Thymus (tissue), 11 donors: Measurements from ENCODE around the gene NT5DC3. TPM values are rescaled to one million over a fixed set of nuclear protein-coding genes. Genes with fewer than 3 reads are reported as not detected.
A peak's percentile ranks its signal among the peaks of the same experiment; 100 is the strongest.

ENCODE experiments used
- DNase-seq, 9 donors: peaks; one replicate each; pipeline ENCODE4 v3.0.0-alpha.2; 2013; ENCODE audit warnings: low spot score in 9 of 9, low read depth in 6 of 9, missing footprints in 1 of 9
- H3K27ac ChIP-seq, 2 donors: one replicate each; pipeline ENCODE4 v1.5.1; 2013; ENCODE audit warnings: control low read depth in 1 of 2, low read depth in 1 of 2, low read length in 1 of 2, mild to moderate bottlenecking in 1 of 2, moderate library complexity in 1 of 2
- H3K27me3 ChIP-seq, 2 donors: one replicate each; pipeline ENCODE4 v1.5.1; 2013; ENCODE audit warnings: low read length in 1 of 2; ENCODE audit not compliant: control insufficient read depth in 2 of 2, insufficient read depth in 1 of 2
- H3K36me3 ChIP-seq, 2 donors: one replicate each; pipeline ENCODE4 v1.5.1; 2013; ENCODE audit warnings: low read length in 1 of 2, mild to moderate bottlenecking in 1 of 2, moderate library complexity in 1 of 2; ENCODE audit not compliant: control insufficient read depth in 2 of 2, insufficient read depth in 2 of 2
- H3K4me1 ChIP-seq, 2 donors: one replicate each; pipeline ENCODE4 v1.5.1; 2013; ENCODE audit warnings: low read length in 2 of 2; ENCODE audit not compliant: control insufficient read depth in 2 of 2, insufficient read depth in 2 of 2
- H3K4me3 ChIP-seq, 2 donors: one replicate each; pipeline ENCODE4 v1.5.1; 2013; ENCODE audit warnings: low read length in 2 of 2, control low read depth in 1 of 2, mild to moderate bottlenecking in 1 of 2
- H3K9me3 ChIP-seq, 2 donors: one replicate each; pipeline ENCODE4 v1.5.1; 2013; ENCODE audit warnings: low read length in 1 of 2, mild to moderate bottlenecking in 1 of 2; ENCODE audit not compliant: control insufficient read depth in 2 of 2, insufficient read depth in 1 of 2
- WGBS: extraction: QIAGEN DNeasy Blood & Tissue Kit; methylation state at CpG from one replicate; pipeline ENCODE4 v1.1.7; 2013; 5-methylcytosine and 5-hydroxymethylcytosine counted together
- polyA plus RNA-seq: library from polyadenylated mRNA; stranded (reverse); fragments of 200-250 nt; gene quantifications from one replicate; pipeline ENCODE4 v1.2.3, GENCODE V29; 2013
- total RNA-seq: library from RNA; stranded (reverse); fragments of 120-200 nt; gene quantifications from one replicate; pipeline ENCODE4 v1.2.4, GENCODE V29; 2013
- donor health status: healthy.

Gene NT5DC3
- total and polyA plus RNA-seq, 2 donors = 1.6 to 2.1 TPM

DNA sequence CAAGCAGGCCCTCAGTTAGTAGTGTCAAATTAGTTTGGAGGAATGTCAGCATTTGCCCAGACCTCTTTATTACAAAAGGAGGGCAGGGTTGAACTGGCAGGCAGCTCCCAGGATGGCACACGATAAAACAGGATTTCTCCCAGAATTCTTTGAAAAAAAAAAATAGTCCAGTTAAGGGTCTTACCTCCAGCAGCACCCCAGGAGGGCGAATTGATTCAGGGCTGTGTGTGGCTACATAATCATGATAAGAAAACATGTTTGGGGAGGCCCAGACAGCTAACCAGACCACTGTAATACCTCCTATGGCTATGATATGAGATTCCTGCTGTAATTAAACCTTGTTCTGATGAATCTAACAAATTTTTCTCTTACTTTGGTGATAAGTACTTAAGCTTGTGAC lies 38.8 kb upstream of the NT5DC3 start:
- WGBS = 45% methylated on average over 2 of the region's 2 CpGs
- H3K4me1 ChIP-seq = peaks cover 8 to 18% of the 10 kb centered on the region in 2 donors
- H3K27me3 ChIP-seq = no peaks in the 10 kb centered on the region

GRCh38 chr12:103879048-103879692 lies 38.1 kb upstream of the NT5DC3 start:
- no peaks in the 10 kb centered on the region for H3K27me3 ChIP-seq
- WGBS = 86% methylated on average over 9 of the region's 9 CpGs
- H3K4me3 ChIP-seq = no peak overlapping the region
- H3K4me1 ChIP-seq = peaks cover 3 to 14% of the 10 kb centered on the region in 2 donors
- no peak overlapping the region for H3K27ac ChIP-seq
- H3K36me3 ChIP-seq = no peaks in the 10 kb centered on the region
- no peaks in the 10 kb centered on the region for H3K9me3 ChIP-seq
- DNase-seq = no peak

More for the DNA sequence above, 38.8 kb upstream of the NT5DC3 start:
- Histone ChIP-seq H3K36me3 (no peaks in the 10 kb centered on the region), H3K27ac (no peak overlapping the region), H3K9me3 (no peaks in the 10 kb centered on the region), H3K4me3 (no peak overlapping the region)
- no peak for DNase-seq

DNA sequence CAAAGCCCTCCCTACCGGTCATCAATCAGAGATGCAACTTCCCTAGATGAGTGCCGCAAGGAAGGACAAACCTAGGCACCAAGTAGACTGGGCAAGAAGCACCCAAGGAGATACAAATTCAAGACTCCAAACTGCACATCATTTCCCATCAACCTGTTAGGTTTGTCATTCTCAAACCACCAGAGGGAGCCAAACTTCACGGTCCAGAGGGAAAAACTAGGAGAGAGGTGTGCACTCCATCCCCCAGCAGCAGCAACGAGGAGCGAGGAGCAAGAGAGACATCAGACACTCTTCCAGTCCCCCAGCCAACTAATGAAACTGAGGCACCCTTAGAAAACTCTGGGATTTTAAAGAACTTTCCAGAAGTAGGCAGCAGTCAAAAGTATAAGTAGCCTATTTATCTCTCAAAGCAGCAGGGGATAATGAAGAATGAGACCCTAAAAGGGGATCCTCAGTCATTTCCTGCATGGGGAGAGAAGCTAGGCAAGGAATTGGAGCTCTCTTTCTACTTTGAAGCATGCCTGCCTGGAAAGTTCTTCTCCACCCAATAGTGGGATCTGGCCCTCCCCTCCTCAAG lies 37.0 kb upstream of the NT5DC3 start:
- no peaks in the 10 kb centered on the region for H3K36me3 ChIP-seq
- no peak overlapping the region for H3K27ac ChIP-seq
- no peaks in the 10 kb centered on the region for H3K27me3 ChIP-seq
- peaks cover 3 to 14% of the 10 kb centered on the region in 2 donors for H3K4me1 ChIP-seq
- H3K9me3 ChIP-seq = no peaks in the 10 kb centered on the region
- 23% methylated on average over 5 of the region's 5 CpGs for WGBS
- no peak overlapping the region for H3K4me3 ChIP-seq
- DNase-seq = peak in 8 of 9 donors; percentile 49 to 87 (median 68)

GRCh38 chr12:103877288-103877687 lies 36.3 kb upstream of the NT5DC3 start:
- Histone ChIP-seq H3K4me1 (peaks cover 3 to 14% of the 10 kb centered on the region in 2 donors), H3K27ac (no peak overlapping the region), H3K9me3 (no peaks in the 10 kb centered on the region), H3K4me3 (no peak overlapping the region), H3K36me3 (no peaks in the 10 kb centered on the region), H3K27me3 (no peaks in the 10 kb centered on the region)
- DNase-seq = no peak
- WGBS = 47% methylated on average over 1 of the region's 1 CpG

GRCh38 chr12:103875666-103876065 lies 34.6 kb upstream of the NT5DC3 start:
- H3K4me3 ChIP-seq = no peak overlapping the region
- H3K36me3 ChIP-seq = no peaks in the 10 kb centered on the region
- H3K4me1 ChIP-seq = peaks cover 3 to 12% of the 10 kb centered on the region in 2 donors
- WGBS = 0% methylated on average over 1 of the region's 1 CpG
- no peak overlapping the region for H3K27ac ChIP-seq
- H3K9me3 ChIP-seq = no peaks in the 10 kb centered on the region
- no peak for DNase-seq
- no peaks in the 10 kb centered on the region for H3K27me3 ChIP-seq

GRCh38 chr12:103868215-103868614 lies 27.2 kb upstream of the NT5DC3 start:
- H3K9me3 ChIP-seq = no peaks in the 10 kb centered on the region
- no peak overlapping the region for H3K4me3 ChIP-seq
- H3K4me1 ChIP-seq = peaks cover 0 to 8% of the 10 kb centered on the region in 2 donors
- DNase-seq = no peak
- H3K36me3 ChIP-seq = no peaks in the 10 kb centered on the region
- no peak overlapping the region for H3K27ac ChIP-seq
- H3K27me3 ChIP-seq = no peaks in the 10 kb centered on the region

- no peaks in the 10 kb centered on the region for H3K27me3 ChIP-seq
- WGBS = 95% methylated on average over 2 of the region's 2 CpGs
- no peaks in the 10 kb centered on the region for H3K36me3 ChIP-seq
- no peak overlapping the region for H3K4me3 ChIP-seq
- DNase-seq = no peak
- peak overlapping the region in 1 of 2 donors; percentile 24 for H3K27ac ChIP-seq
- no peaks in the 10 kb centered on the region for H3K9me3 ChIP-seq
- H3K4me1 ChIP-seq = peaks cover 0 to 8% of the 10 kb centered on the region in 2 donors
Measured at GRCh38 chr12:103865151-103865730, 24.2 kb upstream of the NT5DC3 start.

GRCh38 chr12:103864710-103865109 lies 23.7 kb upstream of the NT5DC3 start:
- H3K4me3 ChIP-seq = no peak overlapping the region
- peak overlapping the region in 1 of 2 donors; percentile 24 for H3K27ac ChIP-seq
- peaks cover 0 to 8% of the 10 kb centered on the region in 2 donors for H3K4me1 ChIP-seq
- no peaks in the 10 kb centered on the region for H3K36me3 ChIP-seq
- DNase-seq = no peak
- H3K27me3 ChIP-seq = no peaks in the 10 kb centered on the region
- WGBS = 96% methylated on average over 6 of the region's 6 CpGs
- H3K9me3 ChIP-seq = no peaks in the 10 kb centered on the region

- Histone ChIP-seq H3K27me3 (no peaks in the 10 kb centered on the region), H3K27ac (peak overlapping the region in 1 of 2 donors; percentile 67), H3K4me1 (peaks cover 0 to 3% of the 10 kb centered on the region in 2 donors), H3K9me3 (no peaks in the 10 kb centered on the region), H3K36me3 (no peaks in the 10 kb centered on the region), H3K4me3 (no peak overlapping the region)
- WGBS = 96% methylated on average over 10 of the region's 10 CpGs
- no peak for DNase-seq
Measured at GRCh38 chr12:103858953-103859601, 18.0 kb upstream of the NT5DC3 start.
